Jurkat, Clone E6-1 (cell line): ENCODE data around the gene YJU2.
"Not testable (repeated sequence)": the region's sequence is repeated elsewhere in the genome, so short reads cannot be mapped to it uniquely, and the experiment has no call there.

Experiments used
- DNase-seq: peaks from one replicate; pipeline ENCODE4 v3.0.0-alpha.2; 2011; ENCODE audit warnings: low read depth, low spot score
- H3K4me3 ChIP-seq: 2 replicates; pipeline ENCODE4 v1.5.1; 2011; ENCODE audit warnings: mild to moderate bottlenecking, low read length, control low read depth, moderate library complexity

YJU2 gene

GRCh38 chr19:4264812-4265211, 17.9 kb downstream of the YJU2 start:
- no peak for DNase-seq

GRCh38 chr19:4266253-4267000, 19.5 kb downstream of the YJU2 start:
- DNase-seq: no peak
- no peak overlapping the region for H3K4me3 ChIP-seq

More at GRCh38 chr19:4264812-4265211, 17.9 kb downstream of the YJU2 start:
- no peak overlapping the region for H3K4me3 ChIP-seq

GRCh38 chr19:4267101-4267900, 20.4 kb downstream of the YJU2 start:
- H3K4me3 ChIP-seq: no peak overlapping the region
- peak; percentile 65 for DNase-seq

GRCh38 chr19:4267901-4268815, 21.3 kb downstream of the YJU2 start:
- no peak for DNase-seq
- no peak overlapping the region for H3K4me3 ChIP-seq

GRCh38 chr19:4268816-4269430, 22.0 kb downstream of the YJU2 start:
- H3K4me3 ChIP-seq: no peak overlapping the region
- DNase-seq: no peak

GRCh38 chr19:4272894-4273293, 26.0 kb downstream of the YJU2 start:
- no peak overlapping the region for H3K4me3 ChIP-seq
- DNase-seq: no peak

GRCh38 chr19:4274321-4274686, 27.4 kb downstream of the YJU2 start:
- not testable (repeated sequence) for DNase-seq, H3K4me3 ChIP-seq

- no peak overlapping the region for H3K4me3 ChIP-seq
- DNase-seq: no peak
Measured at GRCh38 chr19:4277191-4277696, 30.4 kb downstream of the YJU2 start.

GRCh38 chr19:4278010-4278409, 31.1 kb downstream of the YJU2 start:
- no peak for DNase-seq
- no peak overlapping the region for H3K4me3 ChIP-seq

- DNase-seq: no peak
- no peak within 1 kb of the TSS for H3K4me3 ChIP-seq
Measured at GRCh38 chr19:4278419-4279266, 31.8 kb downstream of the YJU2 start, which contains the start of gene SHD. Gene SHD, plus strand, starts transcription at chr19:4279266. Its CDS starts 798 bp downstream, at chr19:4280064.

- DNase-seq: no peak
- H3K4me3 ChIP-seq: no peak overlapping the region
Measured at GRCh38 chr19:4279267-4279529, 32.3 kb downstream of the YJU2 start.

- DNase-seq: no peak
- H3K4me3 ChIP-seq: no peak overlapping the region
Measured at GRCh38 chr19:4279530-4280422, 32.9 kb downstream of the YJU2 start.

- DNase-seq: no peak
- H3K4me3 ChIP-seq: no peak overlapping the region
Measured at GRCh38 chr19:4284176-4284958, 37.5 kb downstream of the YJU2 start.

- no peak overlapping the region for H3K4me3 ChIP-seq
- no peak for DNase-seq
Measured at GRCh38 chr19:4284974-4285373, 38.1 kb downstream of the YJU2 start.

GRCh38 chr19:4286141-4286540, 39.3 kb downstream of the YJU2 start:
- H3K4me3 ChIP-seq, DNase-seq: not testable (repeated sequence)

GRCh38 chr19:4288091-4288777, 41.4 kb downstream of the YJU2 start:
- DNase-seq: no peak
- H3K4me3 ChIP-seq: no peak overlapping the region
